C4-2B (cell line): ENCODE results near the gene WDR87.
"Not testable (repeated sequence)": the region's sequence is repeated elsewhere in the genome, so short reads cannot be mapped to it uniquely, and the experiment has no call there.

Source experiments
- H3K27ac ChIP-seq: fragments of 450-650 bp; 2 replicates; pipeline ENCODE4 v1.5.1; 2017
- CTCF ChIP-seq: fragments of 450-650 bp; conservative IDR thresholded peaks from 2 replicates; pipeline ENCODE4 v1.5.1; 2017; ENCODE audit warnings: mild to moderate bottlenecking
- ZFX ChIP-seq: fragments of 450-650 bp; IDR thresholded peaks from 2 replicates; pipeline ENCODE4 v1.6.1; 2017

Gene WDR87

GRCh38 chr19:37877147-37877546 lies 29.2 kb downstream of the WDR87 start:
- TF ChIP-seq CTCF (no peak), ZFX (no peak)
- H3K27ac ChIP-seq, result no peak overlapping the region

GRCh38 chr19:37876032-37876431 lies 30.4 kb downstream of the WDR87 start:
- H3K27ac ChIP-seq, result no peak overlapping the region; the same call in 1 of the 2 replicates
- no peak for TF ChIP-seq ZFX
- TF ChIP-seq CTCF, result no peak

- TF ChIP-seq ZFX (no peak), CTCF (no peak)
- no peak overlapping the region for H3K27ac ChIP-seq
Observed at GRCh38 chr19:37874784-37875183, 31.6 kb downstream of the WDR87 start.

GRCh38 chr19:37872383-37872782 lies 34.0 kb downstream of the WDR87 start:
- no peak overlapping the region for H3K27ac ChIP-seq
- TF ChIP-seq CTCF (no peak), ZFX (no peak)

- TF ChIP-seq CTCF (no peak), ZFX (no peak)
- no peak overlapping the region for H3K27ac ChIP-seq
Observed at GRCh38 chr19:37869766-37870340, 36.5 kb downstream of the WDR87 start.

- TF ChIP-seq CTCF (no peak), ZFX (no peak)
- no peak overlapping the region for H3K27ac ChIP-seq
Observed at GRCh38 chr19:37867831-37868230, 38.6 kb downstream of the WDR87 start.

GRCh38 chr19:37865930-37866329 lies 40.5 kb downstream of the WDR87 start:
- not testable (repeated sequence) for H3K27ac ChIP-seq

- TF ChIP-seq ZFX (no peak), CTCF (no peak)
- no peak overlapping the region for H3K27ac ChIP-seq
Observed at GRCh38 chr19:37864501-37864900, 41.9 kb downstream of the WDR87 start.
